ENCODE data around the gene CFAP74. TPM values are rescaled to one million over a fixed set of nuclear protein-coding genes. Genes with fewer than 3 reads are reported as not detected.
A peak's percentile ranks its signal among the peaks of the same experiment; 100 is the strongest.

The CFAP74 gene
- total RNA-seq, 1 experiment from 2014 or later: 0.28 TPM

GRCh38 chr1:2022063-2022770 is 18.6 kb upstream of the CFAP74 start:
- Histone ChIP-seq H2BK12ac (ENCODE audit: insufficient read length, low read depth, low read length) (no peak overlapping the region), H4K5ac (ENCODE audit: insufficient read length, low read depth, low read length) (no peak overlapping the region), H3K14ac (ENCODE audit: insufficient read depth, low read length) (no peak overlapping the region), H3K27me3 (ENCODE audit: insufficient read depth, low read length) (peaks cover 5% of the 10 kb centered on the region; the same call in 1 of the 2 replicates), H3K23ac (ENCODE audit: insufficient read length, low read depth, low read length) (no peak overlapping the region), H3T11ph (ENCODE audit: low read length) (no peak overlapping the region), H3K4ac (ENCODE audit: low read depth, low read length) (no peak overlapping the region), H3K18ac (ENCODE audit: insufficient read length, low read depth, low read length) (no peak overlapping the region), H3K4me2 (ENCODE audit: insufficient read depth, insufficient read length, low read length) (no peak overlapping the region), H3K79me1 (ENCODE audit: insufficient read depth, low read depth, low read length, poor library complexity, severe bottlenecking) (no peaks in the 10 kb centered on the region), H3K9ac (ENCODE audit: extremely low read depth, insufficient read length, low read length) (no peak overlapping the region), H4K8ac (replicated peaks; ENCODE audit: insufficient read length, low read depth, low read length) (no peak overlapping the region), H4K20me1 (ENCODE audit: control insufficient read depth, insufficient read depth, insufficient read length) (no peaks in the 10 kb centered on the region), H4K91ac (ENCODE audit: insufficient read length, low read depth, low read length) (no peak overlapping the region), H2BK20ac (ENCODE audit: low read depth, low read length, poor library complexity, severe bottlenecking) (no peak overlapping the region), H2BK5ac (ENCODE audit: insufficient read length, low read length) (no peak overlapping the region), H3K23me2 (ENCODE audit: insufficient read length, low read depth, low read length, poor library complexity, severe bottlenecking) (no peaks in the 10 kb centered on the region), H3K79me2 (ENCODE audit: insufficient read depth, low read length) (no peaks in the 10 kb centered on the region), H2AK5ac (ENCODE audit: insufficient read length, low read length) (no peak overlapping the region), H3K4me1 (ENCODE audit: insufficient read depth, low read length) (no peaks in the 10 kb centered on the region), H2BK120ac (ENCODE audit: low read depth, low read length, poor library complexity, severe bottlenecking) (no peak overlapping the region), H3K56ac (ENCODE audit: insufficient read length, low read depth, low read length) (no peak overlapping the region), H3K27ac (ENCODE audit: insufficient read length, low read depth, low read length) (no peak overlapping the region), H2AFZ (ENCODE audit: low read length) (no peak overlapping the region), H3K9me3 (ENCODE audit: control insufficient read depth, low read depth, low read length) (no peaks in the 10 kb centered on the region), H2BK15ac (ENCODE audit: low read depth, low read length) (no peak overlapping the region)
- Mint-ChIP-seq H3K27ac (no peak overlapping the region), H3K9me3 (peaks cover 0 to 2% of the 10 kb centered on the region in 2 experiments; a peak in 1 of 5 replicates), H3K27me3 (ENCODE audit: low read depth) (peaks cover 44% of the 10 kb centered on the region), H3K36me3 (ENCODE audit: insufficient read depth in 1 of 3, low read depth in 3 of 3) (no peaks in the 10 kb centered on the region), H3K4me3 (peak overlapping the region in 1 of 2 experiments; percentile 26; a peak in 1 of 5 replicates), H3K4me1 (peaks cover 3 to 9% of the 10 kb centered on the region in 2 experiments)
- no peak for DNase-seq
- whole genome bisulfite sequencing (ENCODE audit: extremely low coverage, insufficient read length, low lambda C conversion rate): no CpG with 5 or more reads among the region's 21 CpGs
- no peak for TF ChIP-seq CTCF (conservative IDR thresholded peaks at IDR 0.05)
